ENCODE results near the gene UBE2QL1. TPM values are rescaled to one million over a fixed set of nuclear protein-coding genes. Genes with fewer than 3 reads are reported as not detected.

The UBE2QL1 gene
- total and polyA plus RNA-seq, 2 donors from 2014 or later: 0.31 to 4.8 TPM

GRCh38 chr5:6446042-6446441, 2.6 kb upstream of the UBE2QL1 start:
- Histone ChIP-seq H3K9me3 (ENCODE audit: control insufficient read depth in 2 of 3, insufficient read depth in 1 of 3, low read length in 3 of 3) (peaks cover 0 to 4% (median 2%) of the 10 kb centered on the region in 3 donors), H3K27ac (ENCODE audit: low read depth in 2 of 2, low read length in 2 of 2) (no peak overlapping the region), H3K4me1 (ENCODE audit: control insufficient read depth in 2 of 3, insufficient read depth in 2 of 3, low read depth in 1 of 3, low read length in 3 of 3) (peaks cover 0 to 7% (median 0%) of the 10 kb centered on the region in 3 donors), H3K27me3 (ENCODE audit: control insufficient read depth, insufficient read depth, low read length) (peaks cover 23% of the 10 kb centered on the region), H3K36me3 (ENCODE audit: control insufficient read depth in 2 of 3, insufficient read depth in 3 of 3, low read length in 3 of 3) (no peaks in the 10 kb centered on the region), H3K4me3 (ENCODE audit: low read length in 3 of 3) (no peak overlapping the region), H3K9ac (ENCODE audit: low read length in 3 of 3) (no peak overlapping the region)
- no peak for TF ChIP-seq CTCF (IDR thresholded peaks at IDR 0.05; ENCODE audit: borderline replicate concordance, extremely low read depth, insufficient read depth)
- intact Hi-C loops (cut with DNase I): no loop called here
- no peak for FAIRE-seq
- no peak for DNase-seq

GRCh38 chr5:6446626-6447309, 1.9 kb upstream of the UBE2QL1 start:
- Histone ChIP-seq H3K9ac (ENCODE audit: low read length in 3 of 3) (no peak overlapping the region), H3K9me3 (ENCODE audit: control insufficient read depth in 2 of 3, insufficient read depth in 1 of 3, low read length in 3 of 3) (peaks cover 0 to 2% (median 2%) of the 10 kb centered on the region in 3 donors), H3K4me1 (ENCODE audit: control insufficient read depth in 2 of 3, insufficient read depth in 2 of 3, low read depth in 1 of 3, low read length in 3 of 3) (peaks cover 0 to 7% (median 0%) of the 10 kb centered on the region in 3 donors), H3K27ac (ENCODE audit: low read depth in 2 of 2, low read length in 2 of 2) (no peak overlapping the region), H3K27me3 (ENCODE audit: control insufficient read depth, insufficient read depth, low read length) (peaks cover 30% of the 10 kb centered on the region), H3K4me3 (ENCODE audit: low read length in 3 of 3) (no peak overlapping the region), H3K36me3 (ENCODE audit: control insufficient read depth in 2 of 3, insufficient read depth in 3 of 3, low read length in 3 of 3) (no peaks in the 10 kb centered on the region)
- FAIRE-seq (no peak), DNase-seq (peak in 1 of 5 donors; percentile 15)
- TF ChIP-seq CTCF (IDR thresholded peaks at IDR 0.05; ENCODE audit: borderline replicate concordance, extremely low read depth, insufficient read depth): no peak
- intact Hi-C loops (cut with DNase I): no loop called here

GRCh38 chr5:6447384-6448140, 1.1 kb upstream of the UBE2QL1 start:
- no peak for DNase-seq
- Histone ChIP-seq H3K4me1 (ENCODE audit: control insufficient read depth in 2 of 3, insufficient read depth in 2 of 3, low read depth in 1 of 3, low read length in 3 of 3) (peaks cover 0 to 7% (median 0%) of the 10 kb centered on the region in 3 donors), H3K9me3 (ENCODE audit: control insufficient read depth in 2 of 3, insufficient read depth in 1 of 3, low read length in 3 of 3) (peaks cover 0 to 2% (median 0%) of the 10 kb centered on the region in 3 donors), H3K27ac (ENCODE audit: low read depth in 2 of 2, low read length in 2 of 2) (no peak overlapping the region), H3K36me3 (ENCODE audit: control insufficient read depth in 2 of 3, insufficient read depth in 3 of 3, low read length in 3 of 3) (no peaks in the 10 kb centered on the region), H3K27me3 (ENCODE audit: control insufficient read depth, insufficient read depth, low read length) (peaks cover 30% of the 10 kb centered on the region), H3K9ac (ENCODE audit: low read length in 3 of 3) (no peak overlapping the region), H3K4me3 (ENCODE audit: low read length in 3 of 3) (peak overlapping the region in 1 of 3 donors; percentile 28)
- intact Hi-C loops (cut with DNase I): no loop called here
- TF ChIP-seq CTCF (IDR thresholded peaks at IDR 0.05; ENCODE audit: borderline replicate concordance, extremely low read depth, insufficient read depth): no peak
- FAIRE-seq: no peak
